GM23248 (cell line): ENCODE results near the gene R3HDM2. TPM values are rescaled to one million over a fixed set of nuclear protein-coding genes. Genes with fewer than 3 reads are reported as not detected.

Source experiments
- DNase-seq: peaks from one replicate; pipeline ENCODE4 v3.0.0-alpha.2; 2015
- H2AFZ ChIP-seq: fragments of 200-600 bp; sonication (generic); 2 replicates; pipeline ENCODE4 v1.6.1; 2016; ENCODE audit warnings: antibody characterized with exemption
- H3F3A ChIP-seq: fragments of 200-600 bp; sonication (generic); 2 replicates; pipeline ENCODE4 v1.6.1; 2016; ENCODE audit warnings: mild to moderate bottlenecking, antibody characterized with exemption, mixed run types; ENCODE audit not compliant: insufficient read depth
- H3K27ac ChIP-seq: fragments of 200-600 bp; sonication (generic); 2 replicates; pipeline ENCODE4 v1.5.1; 2016; ENCODE audit warnings: mild to moderate bottlenecking
- H3K27me3 ChIP-seq: fragments of 200-600 bp; sonication (generic); replicated peaks from 2 replicates; pipeline ENCODE4 v1.6.1; 2016; ENCODE audit warnings: mild to moderate bottlenecking; ENCODE audit not compliant: insufficient read depth
- H3K36me3 ChIP-seq: fragments of 200-600 bp; sonication (generic); 2 replicates; pipeline ENCODE4 v1.6.1; 2016; ENCODE audit warnings: low read depth, mild to moderate bottlenecking
- H3K4me1 ChIP-seq: fragments of 200-600 bp; sonication (generic); 2 replicates; pipeline ENCODE4 v1.6.1; 2016; ENCODE audit warnings: mild to moderate bottlenecking; ENCODE audit not compliant: insufficient read depth
- H3K4me2 ChIP-seq: fragments of 200-600 bp; sonication (generic); one replicate; pipeline ENCODE4 v1.6.1; 2016; ENCODE audit warnings: mild to moderate bottlenecking; ENCODE audit not compliant: unreplicated experiment
- H3K4me3 ChIP-seq: fragments of 200-600 bp; sonication (generic); 2 replicates; pipeline ENCODE4 v1.5.1; 2016; ENCODE audit warnings: mild to moderate bottlenecking
- H3K79me2 ChIP-seq: fragments of 200-600 bp; sonication (generic); 2 replicates; pipeline ENCODE4 v1.6.1; 2016; ENCODE audit warnings: mild to moderate bottlenecking; ENCODE audit not compliant: insufficient read depth
- H3K9ac ChIP-seq: fragments of 200-600 bp; sonication (generic); 2 replicates; pipeline ENCODE4 v1.6.1; 2016; ENCODE audit warnings: mild to moderate bottlenecking
- H3K9me2 ChIP-seq: fragments of 200-600 bp; sonication (generic); 2 replicates; pipeline ENCODE4 v1.6.1; 2016; ENCODE audit warnings: mixed run types, mild to moderate bottlenecking, moderate library complexity; ENCODE audit not compliant: insufficient read depth
- H3K9me3 ChIP-seq: fragments of 200-600 bp; sonication (generic); one replicate; pipeline ENCODE4 v1.6.1; 2017; ENCODE audit warnings: low read depth
- H4K20me1 ChIP-seq: fragments of 200-600 bp; sonication (generic); 2 replicates; pipeline ENCODE4 v1.6.0; 2016; ENCODE audit not compliant: insufficient read depth
- EZH2 ChIP-seq: fragments of 200-600 bp; sonication (generic); IDR thresholded peaks from 2 replicates; pipeline ENCODE4 v1.6.1; 2018; ENCODE audit warnings: antibody characterized with exemption, mild to moderate bottlenecking; ENCODE audit not compliant: insufficient read depth, poor library complexity, severe bottlenecking
- EZH2phosphoT487 ChIP-seq: fragments of 200-600 bp; sonication (generic); IDR thresholded peaks from 2 replicates; pipeline ENCODE4 v1.6.1; 2018; ENCODE audit warnings: antibody characterized with exemption, moderate library complexity, mild to moderate bottlenecking, low read depth; ENCODE audit not compliant: insufficient read depth
- WGBS, 2 experiments: methylation state at CpG; one replicate each; pipeline ENCODE4 v1.1.6; 2015 to 2017; ENCODE audit warnings: low lambda C conversion rate in 2 of 2, low coverage in 1 of 2; ENCODE audit errors: missing lambda C conversion rate in 2 of 2; 5-methylcytosine and 5-hydroxymethylcytosine counted together
- in situ Hi-C: fragments of 300-500 bp; cut with MboI; formaldehyde crosslinking; loops from 2 replicates; pipeline ENCODE4 v1.15.0; 2020
- polyA plus RNA-seq: library from polyadenylated mRNA; unstranded; fragments of >200 nt; fragmentation: Nextera tagmentation; extraction: Ambion mirVana; gene quantifications from 2 replicates; pipeline ENCODE4 v1.2.1, GENCODE V29; 2016
- total RNA-seq: library from RNA; depleted of rRNA; stranded (reverse); fragments of >200 nt; shearing (Covaris generic); gene quantifications from 2 replicates; pipeline ENCODE4 v1.2.3, GENCODE V29; 2014

Gene R3HDM2
- total and polyA plus RNA-seq, 2 experiments from 2014 or later, result 16.9 to 17.0 TPM

DNA sequence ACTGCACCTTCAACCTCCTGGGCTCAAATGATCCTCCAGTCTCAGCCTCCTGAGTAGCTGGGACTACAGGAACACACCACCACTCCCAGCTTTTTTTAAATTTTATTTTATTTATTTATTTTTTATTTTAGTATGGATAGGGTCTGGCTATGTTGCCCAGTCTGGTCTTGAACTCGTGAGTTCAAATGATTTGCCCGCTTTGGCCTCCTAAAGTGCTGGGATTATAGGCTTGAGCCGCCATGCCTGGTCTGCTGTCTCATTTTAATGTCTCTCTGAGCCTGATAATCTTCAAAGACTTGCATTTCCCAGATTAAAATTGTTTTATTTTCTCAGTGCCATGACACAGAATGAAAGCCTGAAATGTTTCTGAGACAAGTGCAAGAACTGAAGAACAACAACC lies 2.5 kb upstream of the R3HDM2 start:
- no peak for TF ChIP-seq EZH2
- no peak for TF ChIP-seq EZH2phosphoT487
- H3K4me3 ChIP-seq, result no peak overlapping the region
- no peaks in the 10 kb centered on the region for H3K27me3 ChIP-seq
- H3K9me3 ChIP-seq, result no peaks in the 10 kb centered on the region
- H3K9ac ChIP-seq, result no peak overlapping the region
- no peaks in the 10 kb centered on the region for H3K9me2 ChIP-seq
- H3K27ac ChIP-seq, result no peak overlapping the region
- no peaks in the 10 kb centered on the region for H3K36me3 ChIP-seq
- H3K4me1 ChIP-seq, result peaks cover 8% of the 10 kb centered on the region; the same call in 1 of the 2 replicates
- H3K4me2 ChIP-seq, result no peak overlapping the region
- H3K79me2 ChIP-seq, result peaks cover 19% of the 10 kb centered on the region
- 88 to 96% methylated on average over 3 of the region's 3 CpGs for WGBS, 2 experiments
- in situ Hi-C loops, result no loop called here
- H3F3A ChIP-seq, result peaks cover 11% of the 10 kb centered on the region
- no peak for DNase-seq
- H2AFZ ChIP-seq, result no peak overlapping the region
- no peaks in the 10 kb centered on the region for H4K20me1 ChIP-seq

DNA sequence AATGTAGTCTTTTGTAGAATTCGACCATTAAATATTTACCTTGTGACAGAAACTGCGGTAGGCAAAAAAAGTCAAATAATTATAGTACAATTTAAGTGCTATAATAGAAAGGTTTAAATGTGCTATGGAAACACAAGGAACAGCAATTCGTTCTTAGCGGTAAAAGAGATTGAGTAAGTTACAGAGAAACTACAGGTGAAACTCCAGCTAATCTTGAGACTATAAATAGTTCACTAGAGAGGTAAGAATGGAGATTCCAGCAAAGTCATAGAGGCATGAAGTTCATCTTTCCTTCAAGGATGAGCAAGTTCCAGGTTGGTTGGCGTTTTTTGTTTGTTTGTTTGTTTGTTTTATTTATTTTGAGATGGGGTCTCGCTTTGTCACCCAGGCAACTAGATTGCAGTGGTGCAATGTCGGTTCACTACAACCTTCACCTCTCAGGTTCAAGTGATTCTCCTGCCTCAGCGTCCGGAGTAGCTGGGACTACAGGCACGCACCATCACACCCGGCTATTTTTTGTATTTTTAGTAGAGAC lies 878 bp upstream of the R3HDM2 start:
- no peak for DNase-seq
- no peaks in the 10 kb centered on the region for H3K9me3 ChIP-seq
- H3K27ac ChIP-seq, result peak overlapping the region; percentile 81
- peak overlapping the region; percentile 88 for H3K4me3 ChIP-seq
- no peaks in the 10 kb centered on the region for H4K20me1 ChIP-seq
- TF ChIP-seq EZH2phosphoT487 (no peak), EZH2 (no peak)
- H3K4me2 ChIP-seq, result peak overlapping the region; percentile 97
- peak overlapping the region; percentile 92 for H3K9ac ChIP-seq
- H3K4me1 ChIP-seq, result peaks cover 8% of the 10 kb centered on the region; the same call in 1 of the 2 replicates
- H3K36me3 ChIP-seq, result no peaks in the 10 kb centered on the region
- in situ Hi-C loops, result no loop called here
- peaks cover 11% of the 10 kb centered on the region for H3F3A ChIP-seq
- H3K27me3 ChIP-seq, result no peaks in the 10 kb centered on the region
- no peaks in the 10 kb centered on the region for H3K9me2 ChIP-seq
- H2AFZ ChIP-seq, result peak overlapping the region; percentile 94
- peaks cover 35% of the 10 kb centered on the region for H3K79me2 ChIP-seq
- WGBS, 2 experiments, result 91 to 94% methylated on average over 11 of the region's 11 CpGs

GRCh38 chr12:57430112-57430930 lies 522 bp downstream of the R3HDM2 start:
- H3K36me3 ChIP-seq, result no peaks in the 10 kb centered on the region
- no peaks in the 10 kb centered on the region for H3K27me3 ChIP-seq
- H3K27ac ChIP-seq, result peak overlapping the region; percentile 81
- peak overlapping the region; percentile 92 for H3K9ac ChIP-seq
- H2AFZ ChIP-seq, result peak overlapping the region; percentile 89
- H3F3A ChIP-seq, result peaks cover 11% of the 10 kb centered on the region
- TF ChIP-seq EZH2 (no peak), EZH2phosphoT487 (no peak)
- H3K4me2 ChIP-seq, result peak overlapping the region; percentile 99
- in situ Hi-C loops, result no loop called here
- H3K79me2 ChIP-seq, result peaks cover 49% of the 10 kb centered on the region
- peak; percentile 76 for DNase-seq
- H4K20me1 ChIP-seq, result no peaks in the 10 kb centered on the region
- peaks cover 8% of the 10 kb centered on the region; the same call in 1 of the 2 replicates for H3K4me1 ChIP-seq
- H3K4me3 ChIP-seq, result peak overlapping the region; percentile 88
- 1 to 2% methylated on average over 34 to 66 of the region's 74 CpGs for WGBS, 2 experiments
- H3K9me3 ChIP-seq, result no peaks in the 10 kb centered on the region
- H3K9me2 ChIP-seq, result no peaks in the 10 kb centered on the region

GRCh38 chr12:57429473-57430111 lies 1.3 kb downstream of the R3HDM2 start:
- Histone ChIP-seq H3K27ac (peak overlapping the region; percentile 81), H3K79me2 (peaks cover 56% of the 10 kb centered on the region), H3K4me1 (peaks cover 8% of the 10 kb centered on the region; the same call in 1 of the 2 replicates), H3F3A (peaks cover 11% of the 10 kb centered on the region), H4K20me1 (no peaks in the 10 kb centered on the region), H2AFZ (peak overlapping the region; percentile 89), H3K4me3 (peak overlapping the region; percentile 88), H3K27me3 (no peaks in the 10 kb centered on the region), H3K9me2 (no peaks in the 10 kb centered on the region), H3K9ac (peak overlapping the region; percentile 92), H3K9me3 (no peaks in the 10 kb centered on the region), H3K36me3 (no peaks in the 10 kb centered on the region), H3K4me2 (peak overlapping the region; percentile 99)
- in situ Hi-C loops, result no loop called here
- TF ChIP-seq EZH2phosphoT487 (no peak), EZH2 (no peak)
- peak; percentile 41 for DNase-seq
- 33 to 35% methylated on average over 9 of the region's 9 CpGs for WGBS, 2 experiments
